B cell (primary cell): ENCODE results near the gene TFEB. TPM values are rescaled to one million over a fixed set of nuclear protein-coding genes. Genes with fewer than 3 reads are reported as not detected.

ENCODE experiments used
- ATAC-seq: fragments of 200-7000 bp; cut with Tn5 transposase; one replicate; pipeline ENCODE4 v1.10.0; 2021; ENCODE audit warnings: low read depth, mild to moderate bottlenecking, moderate number of reproducible peaks, moderate library complexity
- CTCF ChIA-PET: fragments of 350-600 bp; sonication (Branson Sonifier 250); formaldehyde crosslinking; loops from one replicate; lab custom pipeline; 2021; ENCODE audit warnings: antibody characterized with exemption, inconsistent platforms; lab: Charles Lee
- POLR2A ChIA-PET: fragments of 350-600 bp; sonication (Branson Sonifier 250); formaldehyde crosslinking; loops from one replicate; lab custom pipeline; 2021; ENCODE audit warnings: antibody characterized with exemption; lab: Charles Lee
- DNase-seq: peaks from one replicate; pipeline ENCODE4 v3.0.0; 2013
- H2AFZ ChIP-seq: 2 replicates; pipeline ENCODE4 v1.6.1; 2012; ENCODE audit warnings: mild to moderate bottlenecking, low read depth, low read length; ENCODE audit not compliant: insufficient read depth, poor library complexity, severe bottlenecking
- H3K27ac ChIP-seq, 2 donors: 1 replicate in 1 of 2; 2 replicates in 1 of 2; pipeline ENCODE4 v1.5.1; 2012 to 2013; ENCODE audit warnings: low read length in 2 of 2, mild to moderate bottlenecking in 2 of 2, moderate library complexity in 1 of 2
- H3K27me3 ChIP-seq, 4 experiments: fragments of 200-600 bp in 1 of 4; sonication (generic) in 1 of 4; replicated peaks in 1 of 4; 1 replicate in 2 of 4; 2 replicates in 2 of 4; pipeline versions ENCODE4 v1.6.1 to v1.7.0; 2013 to 2016; ENCODE audit warnings: low read length in 3 of 4, mild to moderate bottlenecking in 2 of 4, mixed read lengths in 1 of 4, moderate library complexity in 1 of 4; ENCODE audit not compliant: insufficient read depth in 4 of 4, control insufficient read depth in 3 of 4; ENCODE audit errors: control extremely low read depth in 1 of 4
- H3K36me3 ChIP-seq, 2 experiments: replicated peaks in 1 of 2; 1 replicate in 1 of 2; 2 replicates in 1 of 2; pipeline versions ENCODE4 v1.6.1 to v1.7.1; 2013; ENCODE audit warnings: low read length in 1 of 2; ENCODE audit not compliant: insufficient read depth in 2 of 2, control insufficient read depth in 1 of 2; ENCODE audit errors: control extremely low read depth in 1 of 2, extremely low read depth in 1 of 2
- H3K4me1 ChIP-seq, 2 donors: fragments of 200-600 bp in 1 of 2; sonication (generic) in 1 of 2; 1 replicate in 1 of 2; 2 replicates in 1 of 2; pipeline versions ENCODE4 v1.5.1 to v1.6.1; 2013 to 2017; ENCODE audit warnings: low read length in 2 of 2; ENCODE audit not compliant: control insufficient read depth in 2 of 2, insufficient read depth in 2 of 2
- H3K4me2 ChIP-seq: replicated peaks from 2 replicates; pipeline ENCODE3; 2012; ENCODE audit warnings: mild to moderate bottlenecking, low read depth, low read length; ENCODE audit not compliant: poor library complexity, severe bottlenecking
- H3K4me3 ChIP-seq, 5 experiments: fragments of 200-600 bp in 1 of 5; sonication (generic) in 1 of 5; 1 replicate in 3 of 5; 2 replicates in 2 of 5; pipeline versions ENCODE4 v1.5.1 to v1.7.0; 2011 to 2016; ENCODE audit warnings: low read length in 4 of 5, mild to moderate bottlenecking in 4 of 5, low read depth in 2 of 5, control low read depth in 1 of 5, moderate library complexity in 1 of 5; ENCODE audit not compliant: insufficient read depth in 1 of 5; ENCODE audit errors: control extremely low read depth in 1 of 5, extremely low read depth in 1 of 5
- H3K79me2 ChIP-seq: fragments of 200-600 bp; sonication (generic); one replicate; pipeline ENCODE4 v1.6.0; 2016; ENCODE audit warnings: low read length; ENCODE audit not compliant: control insufficient read depth, insufficient read depth
- H3K9ac ChIP-seq: fragments of 200-600 bp; sonication (generic); 2 replicates; pipeline ENCODE4 v1.6.1; 2017; ENCODE audit warnings: mild to moderate bottlenecking, low read length, moderate library complexity
- H3K9me3 ChIP-seq, 3 donors: one replicate each; pipeline versions ENCODE4 v1.6.1 to v1.7.1; 2013; ENCODE audit warnings: low read length in 2 of 3; ENCODE audit not compliant: control insufficient read depth in 2 of 3, insufficient read depth in 1 of 3; ENCODE audit errors: control extremely low read depth in 1 of 3
- H4K20me1 ChIP-seq: 2 replicates; pipeline ENCODE4 v1.6.0; 2012; ENCODE audit warnings: mild to moderate bottlenecking, low read length; ENCODE audit not compliant: insufficient read depth, control insufficient read depth, poor library complexity, severe bottlenecking
- H3K27ac Mint-ChIP-seq: one replicate; pipeline ENCODE4 v1.8.0; 2021; ENCODE audit warnings: mixed read lengths
- H3K27me3 Mint-ChIP-seq: one replicate; pipeline ENCODE4 v1.8.0; 2021; ENCODE audit warnings: mixed read lengths
- H3K4me1 Mint-ChIP-seq: one replicate; pipeline ENCODE4 v1.8.0; 2021; ENCODE audit warnings: mixed read lengths
- H3K4me3 Mint-ChIP-seq: one replicate; pipeline ENCODE4 v1.8.0; 2021; ENCODE audit warnings: mixed read lengths
- H3K9me3 Mint-ChIP-seq: one replicate; pipeline ENCODE4 v1.8.0; 2022; ENCODE audit warnings: mixed read lengths; ENCODE audit not compliant: insufficient read depth
- CTCF ChIP-seq: fragments of 200-600 bp; IDR thresholded peaks from one replicate; pipeline ENCODE4 v1.8.0; 2022; ENCODE audit warnings: antibody characterized with exemption, mild to moderate bottlenecking
- EZH2 ChIP-seq: IDR thresholded peaks from 2 replicates; pipeline ENCODE4 v1.6.1; 2012; ENCODE audit warnings: borderline replicate concordance, low read depth, mild to moderate bottlenecking, moderate library complexity, low read length; ENCODE audit not compliant: insufficient read depth, poor library complexity, severe bottlenecking
- WGBS: methylation state at CpG from one replicate; pipeline ENCODE4 v1.1.5; 2013; ENCODE audit warnings: missing lambda C conversion rate; ENCODE audit not compliant: insufficient coverage; 5-methylcytosine and 5-hydroxymethylcytosine counted together
- intact Hi-C: fragments of 100-400 bp; cut with micrococcal nuclease; formaldehyde crosslinking; loops from one replicate; pipeline ENCODE4 v1.10.0; 2022
- polyA plus RNA-seq: library from polyadenylated mRNA; depleted of rRNA; stranded (reverse); fragments of >200 nt; gene quantifications from 2 replicates; pipeline ENCODE4 v1.2.3, GENCODE V29; 2012
- total RNA-seq, 2 donors: library from RNA; stranded (reverse); fragments of 120-200 nt in 1 of 2; gene quantifications; 1 replicate in 1 of 2; 2 replicates in 1 of 2; pipeline versions ENCODE4 v1.2.3 to v1.2.4, GENCODE V29; 2013 to 2022

The TFEB gene
- total and polyA plus RNA-seq, 2 donors (not counting 1 experiment from before 2014, with no cell fraction given) = 113 to 148 TPM

- CTCF ChIA-PET = interaction anchor here (0.9 to 7.7 kb wide), 6 partner anchors 8 to 35 kb away, joined by 3 to 145 read pairs (median 10); partner anchors contain the start of gene TFEB
- POLR2A ChIA-PET = interaction anchor here (1.0 to 8.6 kb wide), 4 partner anchors 11 to 15 kb away, joined by 3 to 108 read pairs (median 12); partner anchors contain the start of gene TFEB
- intact Hi-C loops = loop anchor here (2.0 to 10.0 kb wide), 2 partner anchors 13 to 305 kb away; no protein-coding TSS in a partner anchor
Measured at GRCh38 chr6:41719436-41720261, 15.8 kb downstream of the TFEB start.

More at GRCh38 chr6:41719436-41720261, 15.8 kb downstream of the TFEB start:
- H3K27me3 ChIP-seq = no peaks in the 10 kb centered on the region
- no peaks in the 10 kb centered on the region for H3K9me3 ChIP-seq
- no peak for DNase-seq
- H3K27ac ChIP-seq = peak overlapping the region; percentile 42 to 87
- H3K4me3 ChIP-seq = no peak overlapping the region
- Mint-ChIP-seq H3K4me1 (peaks cover 95% of the 10 kb centered on the region), H3K27me3 (no peaks in the 10 kb centered on the region), H3K9me3 (no peaks in the 10 kb centered on the region), H3K27ac (peak overlapping the region; percentile 87), H3K4me3 (peak overlapping the region; percentile 96)
- peaks cover 70% of the 10 kb centered on the region for H4K20me1 ChIP-seq
- H2AFZ ChIP-seq = no peak overlapping the region
- WGBS = 53% methylated on average over 5 of the region's 7 CpGs
- ATAC-seq = no peak
- H3K4me1 ChIP-seq = peaks cover 93 to 100% of the 10 kb centered on the region in 2 donors
- peak overlapping the region; percentile 90 for H3K4me2 ChIP-seq
- peaks cover 0 to 23% of the 10 kb centered on the region in 2 experiments for H3K36me3 ChIP-seq
- TF ChIP-seq CTCF (no peak), EZH2 (no peak)
- H3K79me2 ChIP-seq = peaks cover 100% of the 10 kb centered on the region
- peak overlapping the region; percentile 40 for H3K9ac ChIP-seq
